ENCODE data around the gene COX4I1.

COX4I1 gene

DNA sequence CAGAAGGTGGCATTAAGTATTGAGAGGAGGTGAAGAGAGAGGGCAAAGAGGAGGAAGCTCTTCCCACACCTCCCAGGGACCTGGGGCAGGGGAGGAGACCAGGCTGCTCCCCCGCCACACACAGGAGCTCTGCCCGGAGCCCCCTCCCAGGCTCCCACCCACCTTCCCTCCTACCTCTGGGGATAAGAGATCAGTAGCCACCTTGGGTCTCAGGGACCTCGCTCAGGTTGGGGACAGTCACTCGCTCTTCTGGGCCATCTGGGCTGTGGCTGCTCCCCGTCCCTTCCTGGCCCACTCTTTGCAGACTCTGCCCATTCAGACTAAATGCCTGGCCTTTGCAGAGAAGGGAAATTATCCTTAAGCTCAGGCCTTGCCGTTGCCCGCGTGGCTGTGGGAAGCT, 33.7 kb upstream of the COX4I1 start:
- TF ChIP-seq, protein P1, sequence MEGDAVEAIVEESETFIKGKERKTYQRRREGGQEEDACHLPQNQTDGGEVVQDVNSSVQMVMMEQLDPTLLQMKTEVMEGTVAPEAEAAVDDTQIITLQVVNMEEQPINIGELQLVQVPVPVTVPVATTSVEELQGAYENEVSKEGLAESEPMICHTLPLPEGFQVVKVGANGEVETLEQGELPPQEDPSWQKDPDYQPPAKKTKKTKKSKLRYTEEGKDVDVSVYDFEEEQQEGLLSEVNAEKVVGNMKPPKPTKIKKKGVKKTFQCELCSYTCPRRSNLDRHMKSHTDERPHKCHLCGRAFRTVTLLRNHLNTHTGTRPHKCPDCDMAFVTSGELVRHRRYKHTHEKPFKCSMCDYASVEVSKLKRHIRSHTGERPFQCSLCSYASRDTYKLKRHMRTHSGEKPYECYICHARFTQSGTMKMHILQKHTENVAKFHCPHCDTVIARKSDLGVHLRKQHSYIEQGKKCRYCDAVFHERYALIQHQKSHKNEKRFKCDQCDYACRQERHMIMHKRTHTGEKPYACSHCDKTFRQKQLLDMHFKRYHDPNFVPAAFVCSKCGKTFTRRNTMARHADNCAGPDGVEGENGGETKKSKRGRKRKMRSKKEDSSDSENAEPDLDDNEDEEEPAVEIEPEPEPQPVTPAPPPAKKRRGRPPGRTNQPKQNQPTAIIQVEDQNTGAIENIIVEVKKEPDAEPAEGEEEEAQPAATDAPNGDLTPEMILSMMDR (IDR thresholded peaks at IDR 0.05; ENCODE audit: borderline replicate concordance, control extremely low read depth, extremely low read depth, insufficient read depth, missing control alignments), result no peak
- no peak for DNase-seq (ENCODE audit: low spot score)
- in situ Hi-C loops (cut with MboI; ENCODE audit: low sequenced_read_pairs, unreplicated experiment), result no loop called here

DNA sequence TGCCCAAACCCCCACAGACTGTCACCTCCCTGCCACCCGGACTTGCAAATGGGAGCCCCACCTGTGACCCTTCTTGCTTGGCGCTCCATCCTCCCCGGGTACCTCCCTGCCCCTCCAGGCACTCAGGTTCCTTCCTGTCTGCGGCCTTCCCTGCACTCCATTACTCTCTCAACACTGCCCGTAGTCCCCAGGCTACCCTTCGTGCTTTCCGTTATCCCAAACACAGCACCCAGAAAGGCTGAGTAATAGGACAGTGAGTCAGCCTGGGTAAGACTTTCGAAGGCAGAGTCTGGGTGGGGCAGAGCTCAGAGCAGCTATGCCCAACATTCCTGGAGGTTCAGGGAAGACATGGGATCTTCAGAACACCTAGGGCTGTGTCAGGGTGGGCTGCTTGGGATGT, 32.0 kb upstream of the COX4I1 start:
- no peak for DNase-seq (ENCODE audit: low spot score)
- in situ Hi-C loops (cut with MboI; ENCODE audit: low sequenced_read_pairs, unreplicated experiment), result no loop called here
- TF ChIP-seq, protein P1 (IDR thresholded peaks at IDR 0.05; ENCODE audit: borderline replicate concordance, control extremely low read depth, extremely low read depth, insufficient read depth, missing control alignments), result no peak

DNA sequence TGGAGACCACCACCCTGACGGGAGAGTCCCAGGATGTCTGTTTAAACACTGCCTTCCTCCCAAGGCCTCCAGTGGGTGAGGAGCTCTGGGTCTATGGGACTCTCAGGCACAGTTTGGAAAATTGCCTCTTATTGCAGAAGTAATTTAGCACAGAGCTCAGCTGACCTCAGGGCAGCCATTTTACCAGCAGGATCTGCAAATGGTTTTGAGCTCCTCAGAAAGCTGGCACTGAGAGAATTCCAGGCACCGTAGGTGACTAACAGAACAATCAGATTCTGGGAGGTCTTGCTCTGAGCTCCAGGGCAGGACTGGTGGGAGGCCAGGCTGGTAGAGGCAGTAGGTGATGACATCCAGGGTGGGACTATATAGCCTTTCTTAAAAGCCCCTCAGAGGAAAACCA, 31.3 kb upstream of the COX4I1 start:
- in situ Hi-C loops (cut with MboI; ENCODE audit: low sequenced_read_pairs, unreplicated experiment), result no loop called here
- TF ChIP-seq, protein P1 (IDR thresholded peaks at IDR 0.05; ENCODE audit: borderline replicate concordance, control extremely low read depth, extremely low read depth, insufficient read depth, missing control alignments), result no peak
- no peak for DNase-seq (ENCODE audit: low spot score)

DNA sequence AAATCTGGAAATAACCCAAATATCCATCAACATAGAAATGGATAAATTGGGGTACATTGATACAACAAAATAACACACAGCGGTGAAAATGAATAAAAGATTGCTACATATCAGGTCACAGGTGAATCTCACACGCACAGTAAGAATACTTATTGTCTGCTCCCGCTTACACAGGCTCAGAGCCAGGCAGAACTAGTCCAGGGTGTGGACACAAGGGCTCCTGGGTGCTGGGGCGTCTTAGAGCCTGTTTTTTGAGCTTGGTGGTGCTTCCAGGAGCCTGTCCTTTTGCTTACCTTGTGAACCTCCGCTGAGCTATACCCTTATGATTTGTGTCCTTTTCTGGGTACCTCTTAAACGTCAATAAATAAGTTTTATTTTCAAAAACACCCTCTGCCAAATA, 28.8 kb upstream of the COX4I1 start:
- no peak for DNase-seq (ENCODE audit: low spot score)
- TF ChIP-seq, protein P1 (IDR thresholded peaks at IDR 0.05; ENCODE audit: borderline replicate concordance, control extremely low read depth, extremely low read depth, insufficient read depth, missing control alignments), result no peak
- in situ Hi-C loops (cut with MboI; ENCODE audit: low sequenced_read_pairs, unreplicated experiment), result no loop called here

DNA sequence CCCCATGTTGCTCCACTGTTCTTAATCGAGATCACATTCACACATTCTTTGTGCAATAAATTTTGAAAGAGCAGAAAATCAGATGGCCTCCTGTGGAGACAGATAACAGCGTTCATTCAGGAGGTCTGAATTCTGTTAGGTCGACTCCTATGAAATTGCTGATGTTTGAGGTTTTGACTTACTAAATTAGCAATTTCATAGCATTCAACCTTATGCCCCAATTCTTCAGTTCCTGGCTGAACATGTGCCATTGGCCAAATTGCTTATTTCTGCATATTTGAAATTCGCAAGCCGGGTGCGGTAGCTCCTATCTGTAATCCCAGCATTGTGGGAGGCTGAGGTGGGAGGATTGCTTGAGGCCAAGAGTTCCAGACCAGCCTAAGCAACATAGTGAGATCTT, 26.5 kb upstream of the COX4I1 start:
- TF ChIP-seq, protein P1 (IDR thresholded peaks at IDR 0.05; ENCODE audit: borderline replicate concordance, control extremely low read depth, extremely low read depth, insufficient read depth, missing control alignments), result no peak
- in situ Hi-C loops (cut with MboI; ENCODE audit: low sequenced_read_pairs, unreplicated experiment), result no loop called here
- no peak for DNase-seq (ENCODE audit: low spot score)

DNA sequence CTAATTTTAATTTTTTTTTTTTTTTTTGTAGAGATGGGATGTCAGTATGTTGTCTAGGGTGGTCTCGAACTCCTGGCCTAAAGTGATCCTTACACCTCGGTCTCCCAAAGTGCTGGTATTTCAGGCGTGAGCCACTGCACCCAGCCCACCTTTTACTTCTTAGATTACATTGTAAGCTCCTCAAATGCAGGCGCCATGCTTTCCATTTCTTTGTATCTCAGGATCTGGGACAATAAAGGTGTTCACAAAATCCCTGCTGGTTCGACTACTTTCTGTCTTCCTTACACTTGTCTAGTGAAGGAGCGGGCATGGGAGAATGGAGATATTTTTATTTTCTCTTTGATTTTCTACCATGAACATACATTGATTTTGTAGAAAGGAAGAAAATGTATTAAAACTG, 25.4 kb upstream of the COX4I1 start:
- in situ Hi-C loops (cut with MboI; ENCODE audit: low sequenced_read_pairs, unreplicated experiment), result no loop called here
- TF ChIP-seq, protein P1 (IDR thresholded peaks at IDR 0.05; ENCODE audit: borderline replicate concordance, control extremely low read depth, extremely low read depth, insufficient read depth, missing control alignments), result no peak
- DNase-seq (ENCODE audit: low spot score), result no peak

DNA sequence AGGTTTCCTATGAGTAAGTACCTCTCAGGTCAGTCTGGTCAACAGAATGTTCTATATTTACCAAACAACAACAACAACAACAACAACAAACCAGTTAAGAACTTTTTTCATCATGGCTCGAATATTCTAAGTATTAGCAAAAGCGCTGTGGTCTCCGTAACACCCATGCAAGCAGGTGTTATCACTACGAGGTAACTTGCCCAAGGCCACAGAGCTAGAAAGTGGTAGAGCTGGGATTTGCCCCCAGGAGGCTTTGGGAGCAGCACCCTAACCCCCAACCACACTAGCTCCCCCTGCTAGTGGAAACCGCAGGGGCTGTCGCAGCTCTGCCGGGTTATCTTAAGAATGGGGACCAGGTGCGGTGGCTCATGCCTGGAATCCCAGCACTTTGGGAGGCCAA, 24.7 kb upstream of the COX4I1 start:
- TF ChIP-seq, protein P1 (IDR thresholded peaks at IDR 0.05; ENCODE audit: borderline replicate concordance, control extremely low read depth, extremely low read depth, insufficient read depth, missing control alignments), result no peak
- no peak for DNase-seq (ENCODE audit: low spot score)
- in situ Hi-C loops (cut with MboI; ENCODE audit: low sequenced_read_pairs, unreplicated experiment), result no loop called here

Measured in GM13976 (cell line).